ENCODE measurements around the gene AIG1. TPM values are rescaled to one million over a fixed set of nuclear protein-coding genes. Genes with fewer than 3 reads are reported as not detected.
A peak's percentile ranks its signal among the peaks of the same experiment; 100 is the strongest.

AIG1 gene
- total and polyA plus RNA-seq, 2 of the 13 experiments (the other 11 are each of a cell fraction or from before 2014, with no cell fraction given), result 115 to 197 TPM

DNA sequence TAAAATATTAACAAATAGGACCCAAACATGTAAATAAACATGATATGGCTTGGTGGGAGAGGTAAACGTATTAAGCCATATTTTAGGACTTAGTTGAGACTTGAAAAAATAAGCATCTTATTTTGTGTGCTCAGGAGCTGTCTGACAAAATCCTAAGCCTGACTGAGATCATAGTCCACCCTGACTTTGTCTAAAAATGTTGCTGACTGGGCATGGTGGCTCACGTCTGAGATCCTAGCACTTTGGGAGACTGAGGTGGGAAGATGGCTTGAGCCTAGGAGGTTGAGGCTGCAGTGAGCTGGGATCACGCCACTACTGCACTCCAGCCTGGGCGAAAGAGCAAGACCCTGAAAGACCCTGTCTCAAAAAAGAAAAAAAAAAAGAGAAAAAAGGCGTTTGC, 52.1 kb downstream of the AIG1 start (continued):
- peak; percentile 79 to 85 for TF ChIP-seq MAFK (conservative IDR thresholded peaks at IDR 0.05 in 1 of 2, IDR thresholded peaks at IDR 0.05 in 1 of 2; ENCODE audit: low read length in 2 of 2)

DNA sequence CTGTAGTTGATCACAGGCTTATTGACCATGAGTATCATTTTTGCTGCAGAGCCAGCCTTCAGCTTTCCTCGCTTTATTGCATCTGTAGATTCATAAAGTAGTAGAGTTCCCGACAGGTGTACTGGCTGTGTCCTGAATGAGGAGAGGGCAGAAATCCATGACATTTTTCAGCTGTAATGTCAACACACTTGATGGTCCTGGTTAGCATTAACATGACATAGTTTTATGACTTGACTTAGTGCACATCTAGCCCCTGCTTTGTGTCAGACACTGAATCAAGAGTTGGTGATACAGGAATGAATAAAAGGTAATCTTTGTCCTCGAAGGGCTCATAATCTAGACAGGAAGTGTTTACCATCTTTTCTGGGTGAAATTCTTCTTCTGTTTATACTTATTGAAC, 55.0 kb downstream of the AIG1 start:
- no peak overlapping the region for H3K4me3 ChIP-seq (replicated peaks in 1 of 3; ENCODE audit: insufficient read depth in 1 of 3, low read depth in 2 of 3, low read length in 3 of 3)
- FAIRE-seq, result no peak
- intact Hi-C loops (cut with micrococcal nuclease; ENCODE audit: unreplicated experiment), result no loop called here

More for the DNA sequence above, 55.0 kb downstream of the AIG1 start:
- 91% methylated on average over 3 of the region's 3 CpGs for WGBS (ENCODE audit: low lambda C conversion rate)
- Histone ChIP-seq H3K4me1 (ENCODE audit: insufficient read depth, low read length) (peaks cover 46% of the 10 kb centered on the region), H3K27me3 (ENCODE audit: control insufficient read depth in 1 of 2, insufficient read depth in 2 of 2, low read length in 2 of 2) (no peaks in the 10 kb centered on the region), H3K36me3 (replicated peaks in 1 of 2; ENCODE audit: control insufficient read depth in 1 of 2, insufficient read depth in 2 of 2, low read length in 2 of 2) (no peaks in the 10 kb centered on the region), H4K20me1 (ENCODE audit: insufficient read depth, low read length) (no peaks in the 10 kb centered on the region), H2AFZ (ENCODE audit: low read length) (no peak overlapping the region), H3K4me2 (ENCODE audit: low read depth, low read length) (no peak overlapping the region), H3K9me3 (ENCODE audit: low read length) (peaks cover 8% of the 10 kb centered on the region; the same call in 1 of the 2 replicates), H3K27ac (ENCODE audit: extremely low read length, insufficient read depth, low read length) (no peak overlapping the region), H3K9ac (ENCODE audit: insufficient read depth, low read depth, low read length) (no peak overlapping the region), H3K79me2 (ENCODE audit: insufficient read depth, low read length) (no peaks in the 10 kb centered on the region)
- POLR2A ChIA-PET, result no interaction called here
- BruUV-seq (replicated peaks), result no TSS peak
- in situ Hi-C loops (cut with HindIII; ENCODE audit: extremely low pct_ligation_motif_present, low pct_unique_long_range_greater_than_20kb), result no loop called here
- TF ChIP-seq CENPT (CRISPR knock-in tag; IDR thresholded peaks at IDR 0.05; ENCODE audit: low read depth) (no peak), FOXK1 (CRISPR knock-in tag; IDR thresholded peaks at IDR 0.05; ENCODE audit: borderline replicate concordance, low read depth) (no peak), RBM22 (optimal IDR thresholded peaks at IDR 0.05; ENCODE audit: low read length) (no peak), ARID2 (CRISPR knock-in tag; IDR thresholded peaks at IDR 0.05; ENCODE audit: borderline replicate concordance) (no peak), ZNF552 (CRISPR knock-in tag; IDR thresholded peaks at IDR 0.05; ENCODE audit: borderline replicate concordance) (no peak), HMGA1 (CRISPR knock-in tag; conservative IDR thresholded peaks at IDR 0.05) (no peak), ZNF615 (CRISPR knock-in tag; IDR thresholded peaks at IDR 0.05; ENCODE audit: borderline replicate concordance) (no peak), SMARCE1 (IDR thresholded peaks at IDR 0.05; ENCODE audit: borderline replicate concordance) (no peak), RELA (CRISPR knock-in tag; IDR thresholded peaks at IDR 0.05) (no peak), ZNF224 (CRISPR knock-in tag; IDR thresholded peaks at IDR 0.05) (no peak), ZSCAN9 (CRISPR knock-in tag; IDR thresholded peaks at IDR 0.05; ENCODE audit: borderline replicate concordance) (no peak), CHD2 (IDR thresholded peaks at IDR 0.05; ENCODE audit: low read depth, low read length) (no peak), ZNF101 (CRISPR knock-in tag; IDR thresholded peaks at IDR 0.05; ENCODE audit: borderline replicate concordance, low read depth) (no peak)
- TF ChIP-seq, protein P1, sequence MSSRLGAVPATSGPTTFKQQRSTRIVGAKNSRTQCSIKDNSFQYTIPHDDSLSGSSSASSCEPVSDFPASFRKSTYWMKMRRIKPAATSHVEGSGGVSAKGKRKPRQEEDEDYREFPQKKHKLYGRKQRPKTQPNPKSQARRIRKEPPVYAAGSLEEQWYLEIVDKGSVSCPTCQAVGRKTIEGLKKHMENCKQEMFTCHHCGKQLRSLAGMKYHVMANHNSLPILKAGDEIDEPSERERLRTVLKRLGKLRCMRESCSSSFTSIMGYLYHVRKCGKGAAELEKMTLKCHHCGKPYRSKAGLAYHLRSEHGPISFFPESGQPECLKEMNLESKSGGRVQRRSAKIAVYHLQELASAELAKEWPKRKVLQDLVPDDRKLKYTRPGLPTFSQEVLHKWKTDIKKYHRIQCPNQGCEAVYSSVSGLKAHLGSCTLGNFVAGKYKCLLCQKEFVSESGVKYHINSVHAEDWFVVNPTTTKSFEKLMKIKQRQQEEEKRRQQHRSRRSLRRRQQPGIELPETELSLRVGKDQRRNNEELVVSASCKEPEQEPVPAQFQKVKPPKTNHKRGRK (CRISPR knock-in tag; IDR thresholded peaks at IDR 0.05), result no peak
- TF ChIP-seq, protein P2, sequence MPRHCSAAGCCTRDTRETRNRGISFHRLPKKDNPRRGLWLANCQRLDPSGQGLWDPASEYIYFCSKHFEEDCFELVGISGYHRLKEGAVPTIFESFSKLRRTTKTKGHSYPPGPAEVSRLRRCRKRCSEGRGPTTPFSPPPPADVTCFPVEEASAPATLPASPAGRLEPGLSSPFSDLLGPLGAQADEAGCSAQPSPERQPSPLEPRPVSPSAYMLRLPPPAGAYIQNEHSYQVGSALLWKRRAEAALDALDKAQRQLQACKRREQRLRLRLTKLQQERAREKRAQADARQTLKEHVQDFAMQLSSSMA (CRISPR knock-in tag; IDR thresholded peaks at IDR 0.05), result no peak
- TF ChIP-seq, protein P3, sequence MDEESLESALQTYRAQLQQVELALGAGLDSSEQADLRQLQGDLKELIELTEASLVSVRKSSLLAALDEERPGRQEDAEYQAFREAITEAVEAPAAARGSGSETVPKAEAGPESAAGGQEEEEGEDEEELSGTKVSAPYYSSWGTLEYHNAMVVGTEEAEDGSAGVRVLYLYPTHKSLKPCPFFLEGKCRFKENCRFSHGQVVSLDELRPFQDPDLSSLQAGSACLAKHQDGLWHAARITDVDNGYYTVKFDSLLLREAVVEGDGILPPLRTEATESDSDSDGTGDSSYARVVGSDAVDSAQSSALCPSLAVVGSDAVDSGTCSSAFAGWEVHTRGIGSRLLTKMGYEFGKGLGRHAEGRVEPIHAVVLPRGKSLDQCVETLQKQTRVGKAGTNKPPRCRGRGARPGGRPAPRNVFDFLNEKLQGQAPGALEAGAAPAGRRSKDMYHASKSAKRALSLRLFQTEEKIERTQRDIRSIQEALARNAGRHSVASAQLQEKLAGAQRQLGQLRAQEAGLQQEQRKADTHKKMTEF (CRISPR knock-in tag; IDR thresholded peaks at IDR 0.05), result no peak
- TF ChIP-seq, protein P4, sequence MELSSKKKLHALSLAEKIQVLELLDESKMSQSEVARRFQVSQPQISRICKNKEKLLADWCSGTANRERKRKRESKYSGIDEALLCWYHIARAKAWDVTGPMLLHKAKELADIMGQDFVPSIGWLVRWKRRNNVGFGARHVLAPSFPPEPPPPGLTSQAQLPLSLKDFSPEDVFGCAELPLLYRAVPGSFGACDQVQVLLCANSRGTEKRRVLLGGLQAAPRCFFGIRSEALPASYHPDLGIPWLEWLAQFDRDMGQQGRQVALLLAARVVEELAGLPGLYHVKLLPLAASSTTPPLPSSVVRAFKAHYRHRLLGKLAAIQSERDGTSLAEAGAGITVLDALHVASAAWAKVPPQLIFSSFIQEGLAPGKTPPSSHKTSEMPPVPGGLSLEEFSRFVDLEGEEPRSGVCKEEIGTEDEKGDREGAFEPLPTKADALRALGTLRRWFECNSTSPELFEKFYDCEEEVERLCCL (CRISPR knock-in tag; IDR thresholded peaks at IDR 0.05; ENCODE audit: borderline replicate concordance), result no peak
- CTCF ChIA-PET (ENCODE audit: low intra/inter-chr PET ratio, low total read pairs), result no interaction called here
- ATAC-seq (no peak), DNase-seq (ENCODE audit: low spot score) (no peak)

All from HepG2 (cell line).